HK-2 (cell line): Measurements from ENCODE around the gene C10orf105.
A peak's percentile ranks its signal among the peaks of the same experiment; 100 is the strongest.

Source experiments
- DNase-seq: peaks from one replicate; pipeline ENCODE4 v3.0.0-alpha.2; 2018; ENCODE audit not compliant: unreplicated experiment

Gene C10orf105

GRCh38 chr10:71737001-71737833, 17.6 kb upstream of the C10orf105 start:
- DNase-seq, result no peak

GRCh38 chr10:71736570-71736952, 17.0 kb upstream of the C10orf105 start:
- DNase-seq, result no peak

- DNase-seq, result no peak
These were observed 16.4 kb upstream of the C10orf105 start for GRCh38 chr10:71735709-71736569.

- no peak for DNase-seq
These were observed 15.2 kb upstream of the C10orf105 start for GRCh38 chr10:71734797-71735196.

- no peak for DNase-seq
These were observed 12.2 kb upstream of the C10orf105 start for GRCh38 chr10:71731791-71732190.

GRCh38 chr10:71729161-71729636, 9.6 kb upstream of the C10orf105 start:
- no peak for DNase-seq

GRCh38 chr10:71727738-71728737, 8.5 kb upstream of the C10orf105 start:
- DNase-seq, result no peak

- no peak for DNase-seq
These were observed 7.6 kb upstream of the C10orf105 start for GRCh38 chr10:71727105-71727737.

GRCh38 chr10:71726580-71727104, 7.1 kb upstream of the C10orf105 start:
- DNase-seq, result no peak

GRCh38 chr10:71725998-71726579, 6.5 kb upstream of the C10orf105 start:
- peak; percentile 19 for DNase-seq

GRCh38 chr10:71725249-71725648, 5.7 kb upstream of the C10orf105 start:
- no peak for DNase-seq

GRCh38 chr10:71724539-71724938, 5.0 kb upstream of the C10orf105 start:
- DNase-seq, result no peak

- no peak for DNase-seq
These were observed 3.7 kb upstream of the C10orf105 start for GRCh38 chr10:71723311-71723710.

- DNase-seq, result no peak
These were observed 3.3 kb upstream of the C10orf105 start for GRCh38 chr10:71722849-71723248.

GRCh38 chr10:71721313-71721712, 1.7 kb upstream of the C10orf105 start:
- no peak for DNase-seq

- no peak for DNase-seq
These were observed 710 bp upstream of the C10orf105 start for GRCh38 chr10:71720288-71720687.

- DNase-seq, result no peak
These were observed 536 bp downstream of the C10orf105 start for GRCh38 chr10:71719042-71719441.

- no peak for DNase-seq
These were observed 1.3 kb downstream of the C10orf105 start for GRCh38 chr10:71718165-71718698.

- DNase-seq, result no peak
These were observed 2.0 kb downstream of the C10orf105 start for GRCh38 chr10:71717551-71717951.

- no peak for DNase-seq
These were observed 2.5 kb downstream of the C10orf105 start for GRCh38 chr10:71717056-71717455.
